Measurements from ENCODE around the gene HSDL2.
"Not testable (repeated sequence)": the region's sequence is repeated elsewhere in the genome, so short reads cannot be mapped to it uniquely, and the experiment has no call there.

Gene HSDL2

DNA sequence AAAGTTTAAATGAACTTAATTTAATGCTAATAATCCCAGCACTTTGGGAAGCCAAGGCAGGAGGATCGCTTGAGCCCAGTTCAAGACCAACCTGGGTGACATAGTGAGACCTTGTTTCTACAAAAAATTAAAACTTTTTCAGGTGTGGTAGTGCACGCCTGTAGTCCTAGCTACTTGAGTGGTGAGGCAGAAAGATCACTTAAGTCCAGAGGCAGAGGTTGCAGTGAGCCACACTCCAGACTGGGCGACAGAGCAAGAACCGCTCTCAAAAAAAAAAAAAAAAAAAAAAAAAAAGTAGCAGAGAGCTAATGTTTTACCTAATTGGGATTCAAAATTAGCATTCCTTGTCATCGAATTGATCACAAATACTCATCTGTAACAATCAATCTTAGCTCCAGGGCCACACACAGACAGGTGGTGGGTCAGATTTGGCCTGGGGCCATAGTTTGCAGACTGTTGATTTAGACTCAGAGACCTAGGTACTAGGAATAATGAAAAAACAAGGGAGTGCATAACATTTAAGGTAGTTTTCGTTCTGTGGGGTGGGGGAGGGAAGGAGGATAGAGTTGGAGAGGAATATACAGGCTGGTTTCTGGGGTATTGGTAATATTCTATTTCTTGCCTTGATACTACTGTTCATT, 21.4 kb downstream of the HSDL2 start:
- DNase-seq: no peak

DNA sequence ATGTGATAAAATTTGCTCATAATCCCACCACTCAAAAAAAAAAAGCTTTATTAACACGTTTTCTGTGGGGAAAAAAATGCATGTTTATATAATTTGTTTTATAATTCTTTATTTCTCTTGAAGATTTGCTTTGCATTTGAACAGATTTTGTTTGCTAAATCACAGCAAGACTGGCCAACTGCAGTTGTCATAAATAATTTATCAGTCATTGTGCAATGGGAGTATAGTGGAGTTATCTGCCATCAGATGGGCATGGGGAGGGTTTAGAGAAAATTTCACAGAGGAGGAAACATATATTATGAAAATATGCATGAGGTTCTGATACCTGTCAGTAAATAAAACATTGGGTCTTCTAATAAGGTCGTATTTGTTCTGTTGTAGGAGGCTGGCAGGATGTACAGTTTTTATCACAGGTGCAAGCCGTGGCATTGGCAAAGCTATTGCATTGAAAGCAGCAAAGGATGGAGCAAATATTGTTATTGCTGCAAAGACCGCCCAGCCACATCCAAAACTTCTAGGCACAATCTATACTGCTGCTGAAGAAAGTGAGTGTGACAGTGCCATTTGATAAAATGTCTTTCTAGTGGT, 23.8 kb downstream of the HSDL2 start:
- no peak for DNase-seq

DNA sequence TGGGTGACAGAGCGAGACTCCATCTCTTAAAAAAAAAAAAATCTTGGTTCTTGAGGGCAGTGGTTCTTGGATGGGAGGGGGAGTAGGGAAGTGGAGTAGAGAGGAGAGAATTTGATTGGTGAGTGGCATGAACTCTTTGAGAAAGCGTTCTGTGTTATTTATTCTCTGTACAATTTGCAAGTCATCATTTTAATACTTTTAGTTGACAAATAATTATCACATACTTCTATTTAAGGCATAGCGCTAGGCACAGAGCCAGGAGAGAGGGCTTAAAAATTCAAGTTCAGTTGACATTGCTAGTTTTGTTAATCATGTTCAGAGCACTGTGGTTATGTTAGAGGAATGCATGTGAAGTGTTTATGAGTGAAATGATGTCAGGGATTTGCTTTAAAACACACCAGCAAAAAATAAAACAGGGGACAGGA, 24.6 kb downstream of the HSDL2 start:
- DNase-seq: no peak

DNA sequence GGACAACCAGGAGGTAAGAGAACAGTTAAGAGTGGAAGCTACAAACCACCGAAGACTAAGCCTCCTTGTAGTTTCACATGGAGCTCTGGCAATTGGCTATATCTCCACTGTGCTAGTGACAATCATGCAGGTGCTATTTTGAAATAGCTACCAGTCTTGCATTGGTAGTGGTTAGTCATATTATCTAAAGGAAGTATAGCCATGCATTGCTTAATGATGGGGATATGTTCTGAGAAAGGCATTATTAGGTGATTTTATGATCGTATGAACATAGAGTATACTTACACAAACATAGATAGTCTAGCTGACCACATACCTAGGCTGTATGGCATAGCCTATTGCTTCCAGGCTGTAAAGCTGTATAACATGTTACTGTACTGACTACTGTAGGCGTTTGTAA, 28.4 kb downstream of the HSDL2 start:
- no peak for DNase-seq

DNA sequence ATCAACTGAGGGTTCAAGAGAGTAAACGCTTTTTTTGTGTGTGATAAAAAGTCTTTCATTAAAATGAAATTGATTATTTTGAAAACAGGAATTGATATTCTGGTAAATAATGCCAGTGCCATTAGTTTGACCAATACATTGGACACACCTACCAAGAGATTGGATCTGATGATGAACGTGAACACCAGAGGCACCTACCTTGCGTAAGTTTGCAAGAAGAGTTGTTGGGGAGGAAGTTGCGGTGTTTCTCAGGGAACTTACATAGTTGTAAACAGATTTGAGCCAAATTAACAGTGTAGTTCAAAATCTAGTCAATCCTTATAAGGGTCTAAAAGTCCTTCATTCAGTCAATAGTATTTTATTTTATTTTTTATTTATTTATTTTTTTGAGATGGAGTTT, 28.9 kb downstream of the HSDL2 start:
- DNase-seq: no peak

DNA sequence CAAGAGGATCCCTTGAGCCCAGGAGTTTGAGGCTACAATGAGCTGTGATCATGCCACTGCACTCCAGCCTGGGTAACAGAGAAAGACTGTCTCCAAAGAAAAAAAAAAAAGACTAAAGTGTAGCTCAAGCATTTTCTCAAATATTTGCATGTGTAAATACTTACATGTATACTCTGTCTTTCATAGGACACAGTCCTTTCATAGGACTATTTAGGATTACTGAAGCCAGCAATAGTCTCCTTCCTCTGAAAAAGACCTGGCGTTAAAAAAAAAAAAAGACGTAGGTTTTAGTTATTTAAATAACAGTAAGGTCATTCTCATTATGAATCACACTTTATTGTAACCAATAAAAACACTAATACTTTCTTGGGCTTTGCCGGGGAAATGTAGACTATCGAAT, 29.9 kb downstream of the HSDL2 start:
- no peak for DNase-seq

DNA sequence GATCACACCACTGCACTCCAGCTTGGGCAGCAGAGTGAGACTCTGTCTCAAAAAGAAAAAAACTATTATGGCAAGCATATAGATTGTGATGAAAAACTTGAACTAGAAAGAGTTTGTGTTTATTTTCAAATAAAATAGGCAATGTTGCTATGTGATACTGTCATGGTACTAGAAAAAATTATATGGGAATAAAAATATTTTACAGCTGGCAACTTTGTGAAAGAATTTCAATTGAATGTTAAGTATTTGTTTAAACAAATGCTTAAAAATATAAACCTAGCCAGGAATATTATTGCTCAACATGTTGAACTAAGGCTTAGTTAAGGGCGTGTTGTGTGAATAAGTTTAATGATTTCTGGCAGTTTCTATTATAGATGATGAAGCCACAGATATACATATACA, 31.7 kb downstream of the HSDL2 start:
- no peak for DNase-seq

DNA sequence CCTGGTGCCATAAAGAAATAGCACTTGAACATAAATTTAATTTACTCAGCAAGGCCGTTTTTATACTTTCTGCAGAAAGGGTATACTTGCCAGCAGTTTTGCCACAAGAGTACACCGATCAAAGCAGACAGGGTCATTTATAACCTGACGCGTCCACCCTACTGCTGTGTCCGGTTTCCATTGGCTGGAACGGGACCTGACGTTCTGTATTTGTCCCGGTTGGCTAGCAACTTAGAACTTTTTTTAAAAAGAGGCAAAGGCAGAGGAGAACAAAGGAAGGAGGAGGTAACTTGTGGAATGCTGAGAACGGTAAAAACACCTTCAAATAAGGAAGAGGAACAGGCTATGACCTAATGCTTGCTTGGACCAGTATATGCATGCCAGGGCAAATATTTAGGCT, 33.8 kb downstream of the HSDL2 start:
- DNase-seq: not testable (repeated sequence)

DNA sequence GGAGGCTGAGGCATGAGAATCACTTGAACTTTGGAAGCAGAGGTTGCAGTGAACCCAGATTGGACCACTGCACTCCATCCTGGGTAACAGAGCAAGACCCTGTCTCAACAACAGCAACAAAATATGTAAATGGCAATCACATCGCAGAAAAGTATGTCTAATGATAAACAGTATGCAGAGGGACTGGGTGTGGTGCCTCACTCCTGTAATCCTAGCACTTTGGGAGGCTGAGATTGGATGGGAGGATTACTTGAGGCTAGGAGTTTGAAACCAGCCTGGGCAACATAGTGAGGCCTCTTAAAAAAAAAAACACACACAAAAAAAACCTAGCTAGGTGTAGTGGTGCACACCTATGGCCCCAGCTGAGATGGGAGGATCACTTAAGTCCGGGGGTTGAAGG, 40.3 kb downstream of the HSDL2 start:
- DNase-seq: no peak

DNA sequence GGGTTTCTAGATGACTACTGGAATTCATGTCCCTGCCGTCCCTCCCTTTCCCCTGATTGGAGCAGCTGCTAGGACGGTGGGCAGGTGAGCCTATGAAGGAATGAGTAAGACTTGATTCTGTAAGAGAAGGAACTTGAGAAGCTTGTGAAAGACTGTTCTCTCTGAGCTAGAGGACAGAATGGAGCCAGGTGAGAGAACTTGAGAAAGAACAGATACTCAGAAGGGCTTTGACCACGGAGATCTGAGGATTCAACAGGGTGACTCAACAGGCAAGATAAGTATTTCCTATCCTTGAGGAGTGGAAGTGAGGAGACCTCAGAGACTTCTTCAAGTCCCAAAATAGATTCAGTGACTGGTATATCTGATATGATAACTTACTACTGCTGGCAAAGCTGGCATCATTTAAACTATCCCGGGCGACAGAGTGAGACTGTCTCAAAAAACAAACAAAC, 41.9 kb downstream of the HSDL2 start:
- DNase-seq: no peak

DNA sequence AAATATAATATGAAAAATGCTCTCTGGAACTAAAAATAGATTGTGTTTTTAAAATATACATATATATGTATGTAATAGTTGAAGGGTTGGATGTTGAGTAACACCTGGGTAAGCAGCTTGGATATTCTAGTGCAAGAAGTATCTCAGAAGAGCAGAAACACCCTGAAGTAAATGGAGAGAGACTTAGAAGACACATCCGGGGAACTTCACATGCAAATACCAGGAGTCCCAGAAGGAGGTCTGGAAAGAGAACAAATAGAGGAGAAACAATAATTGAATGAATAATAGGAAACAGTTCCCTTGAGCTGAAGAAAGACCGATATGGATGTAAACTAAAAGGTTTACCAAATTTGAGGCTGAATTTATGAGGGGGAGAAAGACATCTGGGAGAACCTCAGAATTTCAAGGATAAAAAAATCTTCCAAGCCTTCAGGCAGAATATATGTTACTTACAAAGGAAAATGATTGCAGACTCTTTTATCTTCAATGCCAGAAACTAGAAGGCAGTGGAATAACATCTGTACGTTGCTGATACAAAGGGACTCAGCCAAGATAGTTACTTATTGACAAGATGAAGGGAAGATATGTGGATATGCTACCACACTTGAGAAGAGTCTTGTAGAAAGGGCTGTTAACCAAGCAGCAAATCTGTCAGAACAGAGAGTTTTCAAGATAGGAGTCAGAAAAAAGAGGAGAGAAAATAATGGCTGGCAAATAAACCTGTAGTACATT, 42.7 kb downstream of the HSDL2 start:
- no peak for DNase-seq

DNA sequence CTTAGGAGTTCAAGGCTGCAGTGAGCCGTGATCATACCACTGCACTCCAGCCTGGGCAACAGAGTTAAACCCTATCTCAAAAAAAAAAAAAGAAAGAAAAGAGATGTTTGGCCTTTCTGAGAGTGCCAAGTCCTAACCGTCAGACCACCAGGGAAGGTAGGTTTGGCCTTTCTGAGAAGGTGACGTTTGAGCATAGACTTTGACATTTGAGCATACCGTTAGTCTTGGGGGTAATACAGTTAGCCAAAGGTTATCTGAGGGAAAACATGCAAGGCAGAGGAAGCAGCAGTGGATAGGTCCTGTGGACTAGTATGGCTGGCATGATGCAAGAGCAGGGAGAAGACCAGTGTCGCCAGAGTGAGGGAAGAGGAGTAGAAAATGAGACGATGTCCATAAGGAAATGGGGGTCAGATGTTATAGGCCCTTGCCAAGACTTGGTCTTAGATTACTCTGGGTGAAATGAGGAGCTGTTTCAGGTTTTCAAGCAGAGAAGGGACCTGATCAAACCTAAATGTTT, 50.2 kb downstream of the HSDL2 start:
- no peak for DNase-seq

DNA sequence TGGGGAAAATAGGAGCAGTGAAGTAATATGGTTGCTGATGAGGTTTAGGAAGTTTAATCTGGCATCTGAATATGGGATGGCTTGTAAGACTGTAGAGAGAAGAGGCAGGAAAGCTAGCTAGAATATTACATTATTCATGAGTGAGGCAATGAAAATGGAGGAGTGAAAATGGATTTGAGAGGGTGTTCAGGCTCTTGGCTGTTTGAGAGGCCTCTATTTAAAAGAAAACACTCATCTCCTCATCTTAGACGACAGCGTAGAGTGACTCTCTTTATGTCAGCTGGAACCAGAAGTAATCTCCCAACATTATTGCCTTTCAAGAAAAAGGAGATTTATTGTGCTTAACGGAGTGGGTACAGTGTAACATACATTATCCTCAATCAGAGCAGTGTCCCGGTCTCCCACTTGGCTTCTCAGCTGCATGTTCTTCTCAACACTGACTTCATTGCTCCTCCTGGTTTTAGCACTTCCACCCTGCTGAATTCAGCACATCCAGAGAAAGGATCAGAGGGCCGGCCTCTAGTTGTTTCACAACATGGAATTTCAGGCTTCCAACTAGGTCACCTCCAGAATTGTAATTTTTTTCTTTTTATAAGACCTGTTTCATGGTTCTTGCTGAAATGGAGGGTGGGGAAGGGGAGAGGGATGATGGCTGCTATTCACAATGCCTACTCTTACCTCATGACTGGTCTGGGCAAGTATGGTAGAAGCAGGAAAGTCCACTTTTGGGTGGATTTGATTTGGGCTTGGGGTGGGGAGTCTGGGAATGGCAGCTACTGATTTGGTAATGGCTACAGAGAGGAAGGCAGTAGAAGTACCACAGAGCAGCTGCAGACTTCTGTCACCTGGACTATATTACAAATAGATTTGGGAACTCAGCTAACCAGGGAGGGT, 53.8 kb downstream of the HSDL2 start:
- no peak for DNase-seq

DNA sequence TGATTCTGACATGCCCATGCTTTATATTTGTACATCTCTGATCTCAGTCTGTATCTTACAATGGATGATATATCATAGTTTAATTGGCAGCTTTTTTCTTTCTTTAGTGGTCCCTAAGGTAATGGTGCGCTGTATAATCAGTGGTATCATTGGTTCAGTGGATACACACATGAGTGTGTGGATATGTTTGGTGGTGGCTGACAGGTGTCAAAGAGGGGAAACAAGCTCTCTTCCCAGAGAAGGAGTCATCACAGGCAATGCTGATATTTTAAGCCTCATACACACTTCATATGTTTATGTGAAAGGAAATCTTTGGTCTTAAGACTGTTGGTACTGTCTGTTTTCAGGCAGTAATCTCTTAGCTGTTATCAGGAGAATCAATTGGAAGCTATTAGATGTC, 54.6 kb downstream of the HSDL2 start:
- DNase-seq: no peak

DNA sequence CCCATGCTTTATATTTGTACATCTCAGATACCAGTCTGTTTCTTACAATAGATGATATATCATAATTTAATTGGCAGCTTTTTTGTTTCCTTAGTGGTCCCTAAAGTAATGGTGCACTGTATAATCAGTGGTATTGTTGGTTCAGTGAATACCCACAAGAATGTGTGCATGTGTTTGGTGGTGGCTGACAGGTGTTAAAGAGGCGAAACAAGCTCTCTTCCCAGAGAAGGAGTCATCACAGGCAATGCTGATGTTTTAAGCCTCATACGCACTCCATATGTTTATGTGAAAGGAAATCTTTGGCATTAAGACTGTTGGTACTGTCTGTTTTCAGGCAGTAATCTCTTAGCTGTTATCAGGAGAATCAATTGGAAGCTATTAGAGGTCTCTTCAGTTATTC, 57.5 kb downstream of the HSDL2 start:
- no peak for DNase-seq

DNA sequence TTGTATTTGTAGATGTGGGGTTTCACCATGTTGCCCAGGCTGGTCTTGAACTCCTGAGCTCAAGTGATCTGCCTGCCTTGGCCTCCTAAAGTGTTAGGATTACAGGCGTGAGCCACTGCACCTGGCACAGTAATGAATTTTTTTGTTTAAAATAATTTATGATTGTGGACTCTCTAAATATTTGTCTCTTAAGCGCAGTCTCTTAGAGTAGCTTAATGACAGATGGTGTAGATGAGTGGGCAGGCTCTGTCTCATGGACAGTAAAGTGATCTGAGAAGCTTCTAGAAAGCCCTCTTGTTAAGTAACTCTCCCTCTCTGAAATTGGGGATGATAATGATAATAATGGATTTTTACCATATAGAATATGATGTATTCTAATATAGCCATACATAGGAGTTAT, 59.3 kb downstream of the HSDL2 start:
- no peak for DNase-seq

DNA sequence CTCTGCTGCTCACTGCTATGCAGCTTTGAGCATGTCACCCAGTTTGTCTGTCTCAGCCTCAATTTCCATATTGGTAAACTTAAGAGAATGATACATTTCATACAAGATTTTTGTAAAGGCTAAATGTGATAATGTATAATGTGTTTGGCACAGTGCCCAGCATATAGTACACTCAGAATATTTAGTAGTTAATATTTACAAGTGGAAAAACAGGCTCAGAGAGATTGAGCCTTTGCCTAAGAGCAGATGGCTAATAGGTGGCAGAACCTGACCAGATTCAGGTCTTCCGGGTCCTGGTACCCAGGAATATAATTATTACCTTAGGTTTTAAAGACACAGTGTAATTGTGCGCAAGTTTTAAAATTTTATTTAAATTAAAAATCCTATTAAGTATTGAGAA, 59.9 kb downstream of the HSDL2 start:
- no peak for DNase-seq

DNA sequence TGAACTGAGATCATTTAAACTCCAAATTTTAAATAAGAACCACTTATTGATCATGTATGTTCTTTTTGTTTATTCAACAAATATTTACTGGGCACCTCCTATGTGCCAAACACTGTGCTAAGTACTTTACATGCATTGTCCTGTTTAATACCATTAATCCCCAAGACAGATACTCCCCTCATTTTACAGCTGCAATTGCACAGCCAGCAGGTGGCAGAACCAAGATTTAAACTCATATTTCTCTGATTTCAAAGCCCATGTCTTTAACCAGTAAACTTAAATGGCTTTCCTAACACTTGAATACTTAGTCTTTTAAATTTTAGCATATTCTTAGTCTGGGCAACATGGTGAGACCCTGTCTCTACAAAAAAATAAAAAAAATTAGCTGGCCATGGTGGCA, 63.3 kb downstream of the HSDL2 start:
- DNase-seq: peak; percentile 29

DNA sequence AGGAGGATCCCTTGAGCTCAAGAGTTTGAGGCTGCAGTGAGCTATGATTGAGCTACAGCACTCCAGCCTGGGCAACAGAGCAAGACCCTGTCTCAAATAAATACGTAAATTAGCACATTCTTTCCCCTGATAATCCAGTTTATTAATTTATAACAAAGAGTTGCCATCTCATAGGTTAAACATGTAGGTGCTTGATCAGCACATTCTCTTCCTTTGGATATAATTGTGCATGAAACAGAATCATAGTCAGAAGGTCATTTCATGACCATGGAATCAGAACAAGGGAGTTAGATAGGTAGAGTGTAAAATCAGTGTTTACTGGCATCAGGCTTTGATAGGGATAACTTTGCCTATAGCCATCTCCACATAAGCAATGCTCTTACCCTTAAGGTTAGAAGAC, 63.7 kb downstream of the HSDL2 start:
- DNase-seq: no peak

DNA sequence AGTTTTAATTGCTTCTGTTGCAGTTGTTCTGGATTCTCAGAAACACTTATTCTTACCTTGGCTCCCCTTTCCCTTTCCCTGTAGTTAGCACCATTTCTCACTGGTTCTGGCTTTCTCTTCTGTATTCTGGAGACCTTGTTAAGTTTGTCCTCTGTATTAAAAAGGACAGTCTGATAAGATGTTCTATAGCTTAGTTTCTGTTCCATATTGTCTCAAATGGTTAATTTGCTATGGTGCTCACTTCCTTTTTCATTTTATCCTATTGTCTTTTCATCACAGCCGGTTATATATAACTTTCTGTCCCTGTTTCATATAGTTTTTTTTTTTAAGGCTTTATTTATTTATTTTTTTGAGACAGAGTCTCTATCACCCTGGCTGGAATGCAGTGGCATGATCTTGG, 65.3 kb downstream of the HSDL2 start:
- no peak for DNase-seq

DNA sequence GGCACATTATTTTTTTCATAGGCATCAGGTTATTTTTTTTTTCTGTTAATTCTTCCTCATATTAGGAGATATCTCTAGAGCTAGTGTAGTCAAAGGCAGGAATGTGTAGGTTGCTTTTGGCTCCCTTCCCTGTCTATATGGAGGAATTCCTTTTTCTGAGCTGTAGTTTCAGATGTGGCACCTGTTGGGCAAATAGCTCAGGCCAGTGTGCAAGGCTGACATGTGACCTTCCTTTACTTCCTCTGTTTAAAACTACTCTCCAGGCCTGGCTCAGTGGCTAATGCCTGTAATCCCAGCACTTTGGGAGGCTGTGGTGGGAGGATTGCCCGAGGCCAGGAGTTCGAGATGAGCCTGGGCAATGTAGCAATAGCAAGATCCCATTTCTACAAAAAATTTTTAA, 66.2 kb downstream of the HSDL2 start:
- DNase-seq: no peak

DNA sequence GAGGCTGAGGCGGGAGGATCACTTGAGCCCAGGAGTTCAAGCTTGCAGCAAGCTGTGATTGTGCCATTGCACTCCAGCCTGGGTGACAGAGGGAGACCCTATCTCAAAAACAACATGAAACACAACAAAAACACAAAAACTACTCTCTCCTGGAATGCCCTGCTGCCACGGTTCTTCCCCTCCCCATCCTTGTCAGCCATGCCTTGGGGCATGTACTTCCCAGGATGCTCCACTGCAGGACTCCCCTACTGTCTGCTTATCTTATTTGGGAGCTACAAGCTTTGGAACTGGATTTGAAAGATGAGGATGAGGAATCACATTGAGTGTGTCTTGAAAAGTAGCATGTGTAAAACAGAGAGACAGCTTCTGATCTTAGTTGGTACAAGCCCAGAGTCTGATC, 66.6 kb downstream of the HSDL2 start:
- DNase-seq: no peak

DNA sequence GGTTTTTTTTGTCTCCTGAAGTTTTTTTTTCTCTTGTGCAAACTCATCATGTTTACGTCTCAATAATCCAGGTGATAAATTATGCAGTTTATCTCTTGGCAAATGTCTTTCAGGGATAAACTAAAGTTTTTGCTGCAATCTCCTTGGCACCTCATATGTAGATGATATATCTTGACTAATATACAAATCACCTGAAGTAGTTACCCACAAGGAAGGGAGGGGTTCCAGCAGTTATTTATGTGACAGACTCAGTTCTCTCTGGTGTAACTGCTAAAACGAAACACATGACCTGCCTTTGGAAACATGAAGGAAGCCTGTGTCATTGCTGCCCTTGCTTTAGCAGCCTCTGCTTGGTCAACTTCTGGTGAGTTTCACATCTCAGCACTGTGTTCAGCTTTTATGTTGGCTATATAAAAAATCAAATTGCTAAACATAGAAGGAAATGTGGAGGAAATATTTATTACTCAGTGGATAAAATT, 67.4 kb downstream of the HSDL2 start:
- DNase-seq: no peak
